Endothelial cell of umbilical vein (primary cell): ENCODE results near the gene MGAT5.

ENCODE experiments used
- CTCF ChIP-seq, 2 donors: IDR thresholded peaks; 1 replicate in 1 of 2; 2 replicates in 1 of 2; pipeline ENCODE4 v1.5.1; 2011; ENCODE audit warnings: low read length in 2 of 2, mild to moderate bottlenecking in 2 of 2, moderate library complexity in 2 of 2, control low read depth in 1 of 2, inconsistent platforms in 1 of 2, low read depth in 1 of 2; ENCODE audit not compliant: insufficient read depth in 1 of 2; ENCODE audit errors: extremely low read depth in 1 of 2
- EZH2 ChIP-seq: IDR thresholded peaks from 2 replicates; pipeline ENCODE4 v1.6.1; 2012; ENCODE audit warnings: borderline replicate concordance, low read depth, mild to moderate bottlenecking, moderate library complexity, low read length, inconsistent platforms; ENCODE audit not compliant: severe bottlenecking
- MYC ChIP-seq: IDR thresholded peaks from one replicate; pipeline ENCODE4 v1.6.1; 2011; ENCODE audit warnings: mild to moderate bottlenecking, low read depth, low read length
- POLR2A ChIP-seq: IDR thresholded peaks from 2 replicates; pipeline ENCODE4 v1.6.1; 2012; ENCODE audit warnings: low read depth, mild to moderate bottlenecking, control low read depth, low read length

GRCh38 chr2:134420920-134421319 is 167.0 kb downstream of the MGAT5 start:
- no peak for TF ChIP-seq CTCF (IDR thresholded peaks at IDR 0.05; ENCODE audit: extremely low read depth in 1 of 2, insufficient read depth in 1 of 2, low read depth in 1 of 2, low read length in 2 of 2)
- TF ChIP-seq POLR2A = no peak
- TF ChIP-seq MYC = no peak
- TF ChIP-seq EZH2 = no peak
